ENCODE data around the gene THAP11.

- TF ChIP-seq POLR2AphosphoS5 (IDR thresholded peaks at IDR 0.05; ENCODE audit: low read depth) (no peak), CTCF (IDR thresholded peaks at IDR 0.05; ENCODE audit: insufficient read depth, low read length) (no peak), REST (IDR thresholded peaks at IDR 0.05; ENCODE audit: insufficient replicate concordance, low read depth) (no peak)
Measured at GRCh38 chr16:67803894-67804293, 38.2 kb upstream of the THAP11 start.

Data from HL-60 (cell line).